ENCODE results near the gene PRKG1. TPM values are rescaled to one million over a fixed set of nuclear protein-coding genes. Genes with fewer than 3 reads are reported as not detected.

The PRKG1 gene
- total and polyA plus RNA-seq, 2 of the 4 experiments (the other 2 are of a cell fraction), result 3.5 to 18.3 TPM

- Histone ChIP-seq H3K4me3 (ENCODE audit: insufficient read depth, low read depth, low read length) (no peak overlapping the region), H2AFZ (replicated peaks; ENCODE audit: low read length, poor library complexity) (no peak overlapping the region), H3K27me3 (ENCODE audit: control insufficient read depth, insufficient read depth, low read length) (no peaks in the 10 kb centered on the region), H3K79me1 (ENCODE audit: low read depth in 1 of 2, low read length in 2 of 2) (peaks cover 26 to 58% of the 10 kb centered on the region in 2 experiments; a peak in 3 of 4 replicates), H2AK9ac (replicated peaks; ENCODE audit: low read depth, low read length, poor library complexity) (no peak overlapping the region), H3K56ac (ENCODE audit: extremely low read depth, insufficient read depth, low read length) (no peak overlapping the region), H3K9ac (ENCODE audit: low read depth, low read length) (no peak overlapping the region), H3K4ac (ENCODE audit: low read depth, low read length) (no peak overlapping the region), H3K23ac (ENCODE audit: low read depth, low read length) (no peak overlapping the region), H3K27ac (ENCODE audit: insufficient read depth, low read length) (no peak overlapping the region), H3K9me1 (ENCODE audit: insufficient read depth, low read length) (peaks cover 4% of the 10 kb centered on the region), H2BK5ac (ENCODE audit: low read depth, low read length, poor library complexity, severe bottlenecking) (no peak overlapping the region), H4K8ac (ENCODE audit: low read depth in 2 of 2, low read length in 2 of 2) (no peak overlapping the region), H3K14ac (replicated peaks; ENCODE audit: low read depth, low read length) (no peak overlapping the region), H2BK20ac (ENCODE audit: low read depth, low read length) (no peak overlapping the region), H3K18ac (ENCODE audit: low read depth, low read length) (no peak overlapping the region), H2AK5ac (ENCODE audit: low read depth, low read length) (no peak overlapping the region), H4K5ac (ENCODE audit: low read depth, low read length) (no peak overlapping the region), H3K36me3 (ENCODE audit: control insufficient read depth, insufficient read depth, low read length) (no peaks in the 10 kb centered on the region), H2BK120ac (ENCODE audit: low read depth, low read length) (no peak overlapping the region), H2BK15ac (ENCODE audit: low read depth, low read length) (no peak overlapping the region), H3K4me1 (ENCODE audit: control insufficient read depth, insufficient read depth, low read length) (peaks cover 6% of the 10 kb centered on the region; the same call in 1 of the 2 replicates), H3K9me3 (ENCODE audit: control insufficient read depth, insufficient read depth, low read length) (no peaks in the 10 kb centered on the region), H4K91ac (ENCODE audit: insufficient read depth, low read depth, low read length) (no peak overlapping the region), H4K20me1 (ENCODE audit: insufficient read depth, low read length) (peaks cover 9% of the 10 kb centered on the region; the same call in 1 of the 2 replicates), H3K4me2 (ENCODE audit: low read depth, low read length) (no peak overlapping the region; the same call in 1 of the 2 replicates)
- in situ Hi-C loops (cut with MboI; ENCODE audit: low sequenced_read_pairs), result no loop called here
- intact Hi-C loops (cut with micrococcal nuclease), result loop anchor here (10.0 kb wide), 1 partner anchor 618 kb away; the partner anchor contains the start of gene CSTF2T
- no peak for ATAC-seq (ENCODE audit: low read depth)
- WGBS, 2 experiments (ENCODE audit: extremely low coverage in 2 of 2, insufficient read length in 1 of 2), result no CpG with 5 or more reads among the region's 3 CpGs
- CTCF ChIA-PET, result interaction anchor here (0.6 kb wide), 1 partner anchor 309 kb away, joined by 3 read pairs; no protein-coding TSS in a partner anchor
- DNase-seq, result no peak
- TF ChIP-seq CHD1 (IDR thresholded peaks at IDR 0.05; ENCODE audit: low read depth, low read length) (no peak), FOS (IDR thresholded peaks at IDR 0.05; ENCODE audit: low read depth, low read length) (no peak), POLR2A (IDR thresholded peaks at IDR 0.05; ENCODE audit: low read depth, low read length) (no peak), ELK1 (IDR thresholded peaks at IDR 0.05; ENCODE audit: borderline replicate concordance, low read depth, low read length) (no peak), RCOR1 (IDR thresholded peaks at IDR 0.05; ENCODE audit: insufficient replicate concordance, low read length) (no peak), USF2 (IDR thresholded peaks at IDR 0.05; ENCODE audit: low read depth, low read length) (no peak), BHLHE40 (IDR thresholded peaks at IDR 0.05; ENCODE audit: low read depth, low read length) (no peak), RFX5 (IDR thresholded peaks at IDR 0.05; ENCODE audit: low read depth, low read length) (no peak), CTCF (conservative IDR thresholded peaks at IDR 0.05; ENCODE audit: low read depth, low read length) (no peak), NFE2L2 (IDR thresholded peaks at IDR 0.05; ENCODE audit: low read depth, low read length) (no peak), MAZ (IDR thresholded peaks at IDR 0.05; ENCODE audit: borderline replicate concordance, low read depth, low read length) (no peak), RAD21 (IDR thresholded peaks at IDR 0.05; ENCODE audit: low read length) (no peak), MAFK (IDR thresholded peaks at IDR 0.05; ENCODE audit: low read depth, low read length) (no peak)
- BruUV-seq (replicated peaks), result no TSS peak
- dilution Hi-C loops (cut with HindIII; ENCODE audit: low sequenced_read_pairs, unreplicated experiment), result no loop called here
- POLR2A ChIA-PET (ENCODE audit: unreplicated experiment), result no interaction called here
Observed at GRCh38 chr10:51077074-51077473, 2.8 kb downstream of the PRKG1 start.
